Esophagus squamous epithelium (tissue), 5 donors: ENCODE results near the gene CDH12. TPM values are rescaled to one million over a fixed set of nuclear protein-coding genes. Genes with fewer than 3 reads are reported as not detected.

ENCODE experiments used
- DNase-seq: peaks from one replicate; lab custom pipeline; 2025; lab: John Stamatoyannopoulos, UW
- H3K27ac ChIP-seq, 4 donors: fragments of 200-600 bp; sonication (generic); one replicate each; pipeline ENCODE4 v1.5.1; 2016 to 2019; ENCODE audit warnings: mild to moderate bottlenecking in 1 of 4
- H3K27me3 ChIP-seq, 4 donors: fragments of 200-600 bp; sonication (generic); 1 replicate in 3 of 4; 2 replicates in 1 of 4; pipeline versions ENCODE4 v1.5.1 to v1.6.0; 2017 to 2021; ENCODE audit warnings: antibody characterized with exemption in 1 of 4
- H3K36me3 ChIP-seq, 3 donors: fragments of 200-600 bp; sonication (generic); one replicate each; pipeline ENCODE4 v1.5.1; 2016 to 2019
- H3K4me1 ChIP-seq, 3 donors: fragments of 200-600 bp; sonication (generic); one replicate each; pipeline ENCODE4 v1.5.1; 2017 to 2019
- H3K4me3 ChIP-seq, 4 donors: fragments of 200-600 bp; sonication (generic); 1 replicate in 3 of 4; 2 replicates in 1 of 4; pipeline ENCODE4 v1.5.1; 2016 to 2019; ENCODE audit warnings: mild to moderate bottlenecking in 2 of 4, moderate library complexity in 1 of 4
- H3K9me3 ChIP-seq, 3 donors: fragments of 200-600 bp; sonication (generic); one replicate each; pipeline ENCODE4 v1.5.1; 2016 to 2019
- CTCF ChIP-seq, 6 experiments: fragments of 450-650 bp in 4 of 6; fragments of 200-600 bp in 2 of 6; sonication (generic) in 2 of 6; IDR thresholded peaks; one replicate each; pipeline ENCODE4 v1.5.1; 2016 to 2019; ENCODE audit warnings: antibody characterized with exemption in 6 of 6, mild to moderate bottlenecking in 4 of 6, moderate library complexity in 4 of 6
- POLR2A ChIP-seq, 4 donors: fragments of 450-650 bp; IDR thresholded peaks; one replicate each; pipeline ENCODE4 v1.6.1; 2017; ENCODE audit warnings: antibody characterized with exemption in 4 of 4, mild to moderate bottlenecking in 4 of 4, moderate library complexity in 3 of 4
- WGBS, 2 donors: methylation state at CpG; one replicate each; pipeline ENCODE4 v1.1.5; 2018; 5-methylcytosine and 5-hydroxymethylcytosine counted together
- intact Hi-C: fragments of 100-400 bp; cut with DNase I; formaldehyde crosslinking; loops from one replicate; pipeline ENCODE4 v1.15.0; 2022
- total RNA-seq, 4 donors: library from RNA; depleted of rRNA; stranded (reverse); fragments of >200 nt; gene quantifications; one replicate each; pipeline ENCODE4 v1.1.0, GENCODE V29; 2016
- donor health status: DM: yes; HTN: yes; CAD: no.

CDH12 gene
- total RNA-seq, 4 donors from 2014 or later, result not detected

GRCh38 chr5:22549876-22550671 is 303.1 kb downstream of the CDH12 start:
- Histone ChIP-seq H3K9me3 (no peaks in the 10 kb centered on the region), H3K27ac (no peak overlapping the region), H3K4me1 (no peaks in the 10 kb centered on the region), H3K4me3 (no peak overlapping the region), H3K27me3 (no peaks in the 10 kb centered on the region), H3K36me3 (no peaks in the 10 kb centered on the region)
- TF ChIP-seq POLR2A (IDR thresholded peaks at IDR 0.05) (no peak), CTCF (IDR thresholded peaks at IDR 0.05) (no peak)
- intact Hi-C loops, result no loop called here
- no peak for DNase-seq
- 47 to 59% methylated on average over 4 of the region's 4 CpGs for WGBS, 2 donors

DNA sequence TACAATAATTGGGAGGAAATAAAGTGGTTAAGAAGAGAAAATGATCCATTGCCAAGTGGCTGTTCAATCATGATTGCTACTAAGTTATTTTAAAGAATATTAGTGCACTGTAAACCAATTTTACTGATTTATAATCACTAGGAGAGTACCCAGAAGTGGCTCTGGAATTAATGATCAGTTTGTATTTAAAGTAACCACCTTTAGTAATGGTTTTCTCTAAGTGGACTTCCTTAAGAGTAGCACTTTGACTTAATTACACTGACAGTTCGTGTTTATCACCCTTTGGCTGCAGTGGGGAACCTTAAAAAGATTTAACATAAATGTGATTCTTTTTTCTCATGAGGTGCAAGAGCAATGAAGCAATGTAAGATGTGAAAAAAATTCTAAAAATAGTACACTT is 310.8 kb downstream of the CDH12 start:
- Histone ChIP-seq H3K27me3 (no peaks in the 10 kb centered on the region), H3K36me3 (no peaks in the 10 kb centered on the region), H3K4me3 (no peak overlapping the region), H3K27ac (no peak overlapping the region), H3K4me1 (no peaks in the 10 kb centered on the region), H3K9me3 (no peaks in the 10 kb centered on the region)
- TF ChIP-seq POLR2A (IDR thresholded peaks at IDR 0.05) (no peak), CTCF (IDR thresholded peaks at IDR 0.05) (no peak)
- intact Hi-C loops, result no loop called here
- DNase-seq, result no peak
- WGBS, 2 donors, result 28 to 35% methylated on average over 1 of the region's 1 CpG

DNA sequence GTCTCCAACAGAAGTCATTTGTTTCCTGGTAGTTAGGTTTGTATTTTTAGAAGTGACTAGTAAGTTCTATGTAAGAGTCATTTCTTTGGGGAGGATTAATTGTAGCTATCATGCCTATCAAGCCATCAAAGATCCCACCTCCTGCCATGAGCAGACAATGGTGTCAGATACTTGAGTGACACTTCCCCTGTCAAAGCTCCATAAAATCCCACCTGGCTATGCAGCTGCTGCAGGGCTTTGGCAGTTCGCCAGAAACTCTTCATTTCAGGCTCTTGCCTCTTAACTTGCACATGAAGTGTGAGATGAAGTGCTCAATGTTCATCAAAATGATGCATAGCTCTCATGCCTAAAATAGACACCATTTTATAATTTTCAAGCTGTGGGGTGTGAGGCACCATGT is 312.1 kb downstream of the CDH12 start:
- 10 to 17% methylated on average over 1 of the region's 1 CpG for WGBS, 2 donors
- no peaks in the 10 kb centered on the region for H3K9me3 ChIP-seq
- DNase-seq, result no peak
- TF ChIP-seq CTCF (IDR thresholded peaks at IDR 0.05) (no peak), POLR2A (IDR thresholded peaks at IDR 0.05) (no peak)
- intact Hi-C loops, result no loop called here
- H3K27me3 ChIP-seq, result no peaks in the 10 kb centered on the region
- H3K36me3 ChIP-seq, result no peaks in the 10 kb centered on the region
- H3K4me3 ChIP-seq, result no peak overlapping the region
- no peak overlapping the region for H3K27ac ChIP-seq
- H3K4me1 ChIP-seq, result no peaks in the 10 kb centered on the region

DNA sequence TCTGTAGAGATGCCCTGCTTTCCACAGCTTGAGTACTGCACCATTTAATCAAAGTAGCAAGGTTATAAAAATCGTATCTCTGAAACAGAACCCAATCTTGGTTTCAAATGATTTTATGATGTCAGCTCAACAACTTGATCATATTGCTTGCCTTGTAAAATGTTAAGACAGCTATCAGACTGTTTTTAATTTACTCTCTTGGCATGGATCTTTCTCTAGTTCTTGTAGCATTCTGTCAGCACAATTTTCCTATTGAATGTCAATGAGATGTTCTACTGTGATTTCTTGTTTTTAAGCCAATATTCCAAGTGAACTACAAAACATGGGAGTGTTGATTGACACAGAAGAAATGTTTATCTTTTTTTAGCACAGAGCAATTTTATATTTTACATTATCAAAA is 313.4 kb downstream of the CDH12 start:
- 56 to 83% methylated on average over 1 of the region's 1 CpG for WGBS, 2 donors
- Histone ChIP-seq H3K36me3 (no peaks in the 10 kb centered on the region), H3K27me3 (no peaks in the 10 kb centered on the region), H3K4me1 (no peaks in the 10 kb centered on the region), H3K9me3 (no peaks in the 10 kb centered on the region), H3K27ac (no peak overlapping the region), H3K4me3 (no peak overlapping the region)
- DNase-seq, result no peak
- TF ChIP-seq CTCF (IDR thresholded peaks at IDR 0.05) (no peak), POLR2A (IDR thresholded peaks at IDR 0.05) (no peak)
- intact Hi-C loops, result no loop called here

DNA sequence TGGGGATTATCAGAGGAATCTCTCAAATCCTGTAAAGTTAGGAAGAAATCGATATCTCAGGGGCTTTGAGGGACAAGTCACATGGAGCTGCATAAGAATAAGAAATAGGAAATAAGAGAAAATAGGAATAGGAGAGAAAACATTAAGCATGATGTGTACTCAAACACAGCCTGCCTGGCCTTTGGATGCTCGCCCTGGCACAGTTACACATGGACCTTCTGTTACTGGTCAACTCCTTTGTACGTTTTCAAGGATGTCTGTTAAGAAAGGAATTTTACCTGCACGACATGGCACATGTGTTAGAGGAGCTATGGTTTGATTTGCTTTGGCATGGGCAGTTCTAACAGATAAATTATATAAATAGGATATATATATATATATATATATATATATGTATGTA is 321.2 kb downstream of the CDH12 start:
- no peaks in the 10 kb centered on the region for H3K9me3 ChIP-seq
- WGBS, 2 donors, result 48 to 59% methylated on average over 4 of the region's 4 CpGs
- no peak overlapping the region for H3K27ac ChIP-seq
- DNase-seq, result no peak
- no peaks in the 10 kb centered on the region for H3K4me1 ChIP-seq
- H3K27me3 ChIP-seq, result no peaks in the 10 kb centered on the region
- intact Hi-C loops, result no loop called here
- no peak overlapping the region for H3K4me3 ChIP-seq
- no peaks in the 10 kb centered on the region for H3K36me3 ChIP-seq
- TF ChIP-seq CTCF (IDR thresholded peaks at IDR 0.05), result no peak
